HEK293 (cell line): ENCODE measurements around the gene CST2.

Source experiments
- CTCF ChIP-seq: fragments of 450-650 bp; formaldehyde crosslinking; IDR thresholded peaks from 2 replicates; pipeline ENCODE4 v1.5.1; 2016; ENCODE audit warnings: missing biosample characterization, missing genetic modification characterization
- ZNF292 ChIP-seq: fragments of 450-650 bp; formaldehyde crosslinking; IDR thresholded peaks from 2 replicates; pipeline ENCODE4 v1.5.1; 2016; ENCODE audit warnings: low read depth, missing biosample characterization, missing genetic modification characterization, borderline replicate concordance
- ZNF311 ChIP-seq: fragments of 450-650 bp; formaldehyde crosslinking; IDR thresholded peaks from 2 replicates; pipeline ENCODE4 v1.5.1; 2017; ENCODE audit warnings: missing biosample characterization, missing genetic modification characterization, borderline replicate concordance
- ZNF513 ChIP-seq: fragments of 450-650 bp; IDR thresholded peaks from 2 replicates; pipeline ENCODE4 v1.5.1; 2018; ENCODE audit warnings: missing biosample characterization, missing genetic modification characterization
- ZNF621 ChIP-seq: fragments of 450-650 bp; formaldehyde crosslinking; IDR thresholded peaks from 2 replicates; pipeline ENCODE4 v1.5.1; 2017; ENCODE audit warnings: missing biosample characterization, missing genetic modification characterization
- TF ChIP-seq, protein P1 (sequence below): fragments of 450-650 bp; formaldehyde crosslinking; IDR thresholded peaks from 2 replicates; pipeline ENCODE4 v1.5.1; 2016; ENCODE audit warnings: missing biosample characterization, missing genetic modification characterization, low read depth
- TF ChIP-seq, protein P2 (sequence below): sonication (generic); formaldehyde crosslinking; IDR thresholded peaks from 2 replicates; pipeline ENCODE4 v1.8.1; 2022; ENCODE audit warnings: mild to moderate bottlenecking, moderate library complexity, missing genetic modification reagents
- TF ChIP-seq, protein P3 (sequence below): fragments of 450-650 bp; IDR thresholded peaks from 2 replicates; pipeline ENCODE4 v1.5.1; 2018; ENCODE audit warnings: missing biosample characterization, mild to moderate bottlenecking, missing genetic modification characterization

DNA sequence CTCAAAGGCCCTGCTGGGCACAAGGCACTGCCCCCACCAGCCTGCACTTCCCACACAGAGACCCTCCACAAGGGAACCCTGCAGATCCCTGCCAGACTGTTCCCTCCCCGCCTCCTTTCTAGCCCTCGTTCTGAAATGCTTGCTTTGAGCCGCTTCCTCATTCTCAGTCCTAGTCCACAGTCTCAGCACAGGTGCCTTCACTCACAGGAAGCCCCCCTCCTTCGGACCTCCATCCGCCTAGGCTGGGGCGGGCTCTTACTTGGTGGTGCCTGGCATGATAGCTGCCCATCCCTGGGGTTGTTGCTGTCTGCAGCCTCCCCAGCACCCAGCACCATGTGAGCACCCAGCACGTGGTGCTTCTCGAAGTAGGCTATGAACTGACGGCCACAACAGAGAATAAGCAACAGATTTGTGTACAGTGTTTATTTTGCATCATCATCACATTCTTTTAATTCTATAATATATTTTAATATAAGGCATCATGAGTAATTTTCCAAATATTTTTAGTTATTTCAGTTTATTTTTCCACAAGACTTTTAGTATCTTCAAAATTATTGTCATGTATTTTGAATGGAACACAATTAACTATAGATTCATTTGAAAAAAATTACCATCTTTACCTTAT lies 40.7 kb upstream of the CST2 start:
- TF ChIP-seq, protein P1, sequence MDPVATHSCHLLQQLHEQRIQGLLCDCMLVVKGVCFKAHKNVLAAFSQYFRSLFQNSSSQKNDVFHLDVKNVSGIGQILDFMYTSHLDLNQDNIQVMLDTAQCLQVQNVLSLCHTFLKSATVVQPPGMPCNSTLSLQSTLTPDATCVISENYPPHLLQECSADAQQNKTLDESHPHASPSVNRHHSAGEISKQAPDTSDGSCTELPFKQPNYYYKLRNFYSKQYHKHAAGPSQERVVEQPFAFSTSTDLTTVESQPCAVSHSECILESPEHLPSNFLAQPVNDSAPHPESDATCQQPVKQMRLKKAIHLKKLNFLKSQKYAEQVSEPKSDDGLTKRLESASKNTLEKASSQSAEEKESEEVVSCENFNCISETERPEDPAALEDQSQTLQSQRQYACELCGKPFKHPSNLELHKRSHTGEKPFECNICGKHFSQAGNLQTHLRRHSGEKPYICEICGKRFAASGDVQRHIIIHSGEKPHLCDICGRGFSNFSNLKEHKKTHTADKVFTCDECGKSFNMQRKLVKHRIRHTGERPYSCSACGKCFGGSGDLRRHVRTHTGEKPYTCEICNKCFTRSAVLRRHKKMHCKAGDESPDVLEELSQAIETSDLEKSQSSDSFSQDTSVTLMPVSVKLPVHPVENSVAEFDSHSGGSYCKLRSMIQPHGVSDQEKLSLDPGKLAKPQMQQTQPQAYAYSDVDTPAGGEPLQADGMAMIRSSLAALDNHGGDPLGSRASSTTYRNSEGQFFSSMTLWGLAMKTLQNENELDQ (tag by site-specific recombination): no peak
- TF ChIP-seq ZNF513 (tag by site-specific recombination) (no peak), ZNF292 (no peak), ZNF621 (tag by site-specific recombination) (no peak), ZNF311 (tag by site-specific recombination) (no peak), CTCF (tag by site-specific recombination) (no peak)
- TF ChIP-seq, protein P2, sequence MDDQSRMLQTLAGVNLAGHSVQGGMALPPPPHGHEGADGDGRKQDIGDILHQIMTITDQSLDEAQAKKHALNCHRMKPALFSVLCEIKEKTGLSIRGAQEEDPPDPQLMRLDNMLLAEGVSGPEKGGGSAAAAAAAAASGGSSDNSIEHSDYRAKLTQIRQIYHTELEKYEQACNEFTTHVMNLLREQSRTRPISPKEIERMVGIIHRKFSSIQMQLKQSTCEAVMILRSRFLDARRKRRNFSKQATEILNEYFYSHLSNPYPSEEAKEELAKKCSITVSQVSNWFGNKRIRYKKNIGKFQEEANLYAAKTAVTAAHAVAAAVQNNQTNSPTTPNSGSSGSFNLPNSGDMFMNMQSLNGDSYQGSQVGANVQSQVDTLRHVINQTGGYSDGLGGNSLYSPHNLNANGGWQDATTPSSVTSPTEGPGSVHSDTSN (CRISPR knock-in tag): no peak
- TF ChIP-seq, protein P3, sequence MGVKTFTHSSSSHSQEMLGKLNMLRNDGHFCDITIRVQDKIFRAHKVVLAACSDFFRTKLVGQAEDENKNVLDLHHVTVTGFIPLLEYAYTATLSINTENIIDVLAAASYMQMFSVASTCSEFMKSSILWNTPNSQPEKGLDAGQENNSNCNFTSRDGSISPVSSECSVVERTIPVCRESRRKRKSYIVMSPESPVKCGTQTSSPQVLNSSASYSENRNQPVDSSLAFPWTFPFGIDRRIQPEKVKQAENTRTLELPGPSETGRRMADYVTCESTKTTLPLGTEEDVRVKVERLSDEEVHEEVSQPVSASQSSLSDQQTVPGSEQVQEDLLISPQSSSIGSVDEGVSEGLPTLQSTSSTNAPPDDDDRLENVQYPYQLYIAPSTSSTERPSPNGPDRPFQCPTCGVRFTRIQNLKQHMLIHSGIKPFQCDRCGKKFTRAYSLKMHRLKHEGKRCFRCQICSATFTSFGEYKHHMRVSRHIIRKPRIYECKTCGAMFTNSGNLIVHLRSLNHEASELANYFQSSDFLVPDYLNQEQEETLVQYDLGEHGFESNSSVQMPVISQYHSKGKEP: no peak
